Right hindlimb (tissue), 1 donor: ENCODE results near the gene FAM98C.

Source experiments
- DNase-seq: peaks from one replicate; pipeline ENCODE4 v3.0.0-alpha.2; 2018

Gene FAM98C

DNA sequence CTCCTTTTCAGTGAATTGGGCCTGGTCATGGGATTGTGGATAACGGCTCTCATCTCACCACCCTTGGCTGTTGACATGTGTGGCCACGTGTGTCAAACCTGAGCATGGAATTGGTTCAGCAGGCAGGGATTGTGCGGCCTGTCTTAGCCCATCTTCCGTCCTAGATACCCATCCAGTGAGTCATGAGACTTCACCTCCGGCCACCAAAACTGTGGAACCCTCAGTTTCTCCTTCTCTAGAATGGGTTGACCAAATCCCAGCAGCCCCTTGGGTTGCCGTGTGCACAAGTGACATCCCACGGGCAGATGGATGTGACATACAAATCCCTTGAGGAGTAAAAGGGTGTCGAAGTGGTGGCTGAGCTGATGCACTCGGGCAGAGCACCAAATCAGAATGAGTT lies 21.8 kb upstream of the FAM98C start:
- DNase-seq = no peak

DNA sequence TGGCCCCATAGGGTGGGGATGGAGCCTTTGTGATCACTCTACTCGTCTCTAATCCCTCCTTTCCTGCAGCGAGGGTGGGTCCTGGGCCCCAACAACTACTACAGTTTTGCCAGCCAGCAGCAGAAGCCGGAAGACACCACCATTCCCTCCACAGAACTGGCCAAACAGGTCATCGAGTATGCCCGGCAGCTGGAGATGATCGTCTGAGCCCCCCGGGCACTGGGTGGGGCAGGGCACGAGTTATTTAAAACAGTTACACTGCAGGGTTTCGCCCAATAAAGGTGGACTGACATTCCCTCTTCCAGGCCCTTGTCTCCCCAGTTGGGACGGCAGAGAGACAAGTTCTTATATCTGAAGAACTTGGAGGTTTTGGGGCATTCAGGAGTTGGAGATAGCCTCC lies 19.7 kb upstream of the FAM98C start:
- no peak for DNase-seq

DNA sequence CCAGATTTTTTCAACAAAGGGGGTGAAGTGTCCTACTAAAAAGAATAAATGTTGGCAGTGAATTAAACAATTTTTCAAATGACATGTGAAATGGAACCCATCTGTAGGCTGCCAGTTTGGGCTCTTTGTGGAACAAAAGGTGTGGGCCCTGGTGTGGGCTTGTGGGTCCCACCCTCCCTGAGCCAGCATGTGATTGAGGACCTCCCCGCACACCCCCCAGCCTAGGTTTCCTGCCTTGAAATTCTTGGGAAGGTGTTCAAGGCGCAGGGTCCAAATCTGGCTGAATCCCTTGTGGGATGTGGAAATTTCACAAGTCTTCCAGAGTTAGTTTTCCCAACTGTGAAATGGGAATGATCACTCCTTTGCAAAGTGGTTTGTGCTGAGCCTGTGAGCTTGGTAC lies 19.1 kb upstream of the FAM98C start:
- no peak for DNase-seq

DNA sequence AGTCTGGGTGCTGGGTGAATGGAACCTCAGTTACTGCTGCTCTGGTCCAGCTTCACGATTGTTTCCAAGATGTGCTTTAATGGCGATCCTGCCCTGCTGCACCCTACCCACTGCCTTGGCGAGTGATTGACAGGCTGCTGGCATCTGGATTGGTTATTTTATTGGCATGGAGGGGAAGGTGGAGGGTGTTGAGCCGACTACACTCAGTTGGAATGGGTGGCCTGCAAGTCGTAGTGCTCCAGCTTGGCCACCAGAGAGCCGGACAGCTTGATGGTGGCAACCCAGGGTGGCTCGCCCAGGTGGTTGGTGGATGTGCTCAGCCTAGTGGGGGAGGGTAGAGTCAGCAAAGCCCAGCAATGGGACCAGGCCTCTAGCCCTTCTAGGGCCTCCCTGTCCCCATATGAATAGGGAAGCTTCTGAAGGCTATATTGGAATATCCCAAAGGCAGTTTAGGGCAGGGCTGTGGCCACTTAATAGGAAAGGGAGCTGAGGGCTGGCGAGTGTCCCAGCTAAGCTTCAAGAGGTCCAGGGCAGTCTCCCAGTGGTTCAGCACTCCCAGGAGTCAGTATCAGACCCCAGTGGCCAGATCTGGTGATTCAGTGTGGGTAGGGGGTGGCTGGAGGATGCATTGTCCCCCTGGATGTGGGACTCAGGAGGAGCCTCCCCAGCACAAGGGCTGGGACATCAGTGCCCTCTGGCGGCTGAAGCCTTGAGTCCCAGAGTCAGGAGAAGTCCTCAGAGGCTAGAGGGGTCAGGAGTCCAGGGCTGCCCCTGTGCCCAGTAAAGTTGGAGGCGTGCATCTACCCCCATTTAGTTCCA lies 18.5 kb upstream of the FAM98C start:
- DNase-seq = peak; percentile 36

DNA sequence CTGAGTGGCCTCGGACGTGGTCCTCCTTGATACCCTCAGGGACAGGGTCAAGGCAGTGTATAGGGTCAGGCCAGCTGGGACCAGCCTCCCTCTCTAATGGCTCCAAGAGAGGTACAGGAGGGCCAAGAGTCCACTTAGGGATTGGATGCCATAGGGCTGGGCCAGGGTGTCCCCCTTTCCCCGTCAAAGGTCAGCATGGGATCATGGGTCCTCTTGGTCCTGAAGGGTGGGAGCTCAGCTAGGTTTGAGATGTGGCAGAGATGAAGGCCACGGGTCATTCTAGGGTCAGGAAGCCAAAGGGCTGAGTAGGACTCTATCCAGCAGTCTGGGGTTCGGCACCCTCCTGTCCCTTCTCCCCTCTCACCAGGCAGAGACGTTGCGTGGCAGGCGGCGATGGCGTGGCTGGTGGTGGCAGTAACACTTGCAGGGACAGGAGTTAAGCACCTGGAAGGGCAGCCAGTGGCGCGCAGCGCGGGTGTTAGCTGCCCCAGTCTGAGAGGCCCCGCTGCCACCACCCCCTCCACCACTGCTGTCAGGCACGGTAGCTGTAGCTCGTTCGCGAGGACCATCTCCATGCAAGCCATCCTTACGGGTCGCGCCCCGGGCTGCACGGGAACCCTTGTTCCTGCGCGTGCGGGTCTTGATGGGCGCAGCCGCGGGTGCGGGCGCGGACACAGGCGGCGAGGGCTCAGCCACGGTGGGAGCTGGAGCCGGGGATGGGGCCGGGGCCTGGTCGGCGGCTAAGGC lies 17.7 kb upstream of the FAM98C start:
- DNase-seq = no peak

DNA sequence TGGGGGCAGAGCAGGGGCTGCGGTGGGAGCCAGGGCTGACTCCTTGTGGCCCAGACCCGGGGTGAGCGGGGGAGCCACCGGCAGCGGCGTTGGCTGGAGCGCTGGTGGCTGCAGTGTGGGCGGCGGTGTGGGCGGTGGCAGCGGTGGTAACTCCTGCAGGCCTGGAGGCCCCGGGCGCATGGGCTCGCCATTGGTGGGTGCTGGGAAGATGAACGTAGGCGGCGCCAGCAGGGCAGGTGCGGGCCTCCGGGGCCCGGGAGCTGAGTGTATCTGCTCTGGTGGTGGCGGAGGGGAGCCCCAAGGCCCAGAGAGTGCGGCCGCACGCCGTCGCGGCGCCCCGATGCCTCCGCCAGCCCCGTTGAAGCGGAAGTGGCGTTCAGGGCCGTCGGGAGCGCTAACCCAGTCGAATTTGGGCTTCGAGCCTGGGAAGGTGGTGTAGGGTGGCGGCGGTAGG lies 17.1 kb upstream of the FAM98C start:
- peak; percentile 36 for DNase-seq

DNA sequence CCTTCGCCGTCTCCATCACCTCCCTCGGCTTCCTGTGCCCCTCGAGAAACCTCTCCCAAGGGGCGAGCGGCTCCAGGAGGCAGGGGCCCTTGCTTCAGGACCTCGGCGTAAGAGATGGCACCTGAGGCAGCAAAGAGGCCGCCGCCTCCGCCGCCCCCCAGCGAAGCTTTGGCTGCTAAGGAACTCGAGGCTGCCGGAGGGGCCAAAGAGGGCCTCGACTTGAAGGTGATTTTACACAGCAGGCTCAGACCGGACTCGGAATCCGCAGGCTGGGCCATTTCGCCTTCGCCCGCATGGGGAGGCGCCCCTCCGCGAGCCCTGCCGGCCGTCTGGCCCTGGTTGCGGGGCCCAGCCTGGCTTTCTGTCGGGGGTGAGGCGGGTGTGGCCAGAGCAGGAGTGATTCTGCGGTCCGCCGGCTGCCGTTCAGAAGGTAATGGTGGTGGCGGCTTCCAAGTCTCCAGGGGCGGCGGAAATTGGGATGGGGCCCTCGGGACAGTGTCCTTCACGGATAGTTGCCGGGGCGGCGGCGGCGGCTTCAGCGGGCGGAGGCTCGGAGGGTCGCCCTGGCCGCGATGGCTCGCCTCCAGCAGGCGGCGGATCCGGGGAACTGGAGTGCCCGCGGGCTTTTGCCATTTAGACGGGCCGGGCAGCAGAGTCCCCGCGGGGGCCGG lies 16.5 kb upstream of the FAM98C start:
- DNase-seq = peak; percentile 47

DNA sequence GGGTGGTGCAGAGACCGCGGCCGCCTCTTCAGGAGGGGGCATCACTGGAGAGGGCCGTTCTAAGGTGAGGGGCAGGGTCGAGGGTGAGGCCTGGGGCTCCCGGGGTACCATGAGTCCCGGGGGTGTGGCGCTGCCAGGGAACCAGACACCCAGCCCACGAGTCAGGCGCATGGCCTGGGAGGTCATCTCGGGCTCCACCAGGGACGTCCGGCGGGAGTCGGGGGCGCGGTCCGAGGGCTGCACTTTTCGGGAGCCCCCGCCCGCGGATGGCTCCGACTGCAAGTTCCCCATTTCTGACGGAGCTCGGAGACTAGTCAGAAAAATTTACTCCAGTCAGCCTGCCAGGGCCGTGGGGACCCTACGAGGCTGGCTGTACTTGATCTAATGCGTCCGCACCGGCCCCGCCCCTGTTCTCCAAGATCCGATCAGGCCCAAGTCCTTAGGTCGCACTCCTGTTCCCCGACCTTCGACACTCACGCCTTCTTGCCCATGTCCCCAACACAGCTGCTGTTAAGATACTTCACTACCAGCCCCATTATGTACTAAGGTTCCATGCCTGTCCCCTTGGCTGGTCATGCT lies 15.8 kb upstream of the FAM98C start:
- DNase-seq = peak; percentile 38

DNA sequence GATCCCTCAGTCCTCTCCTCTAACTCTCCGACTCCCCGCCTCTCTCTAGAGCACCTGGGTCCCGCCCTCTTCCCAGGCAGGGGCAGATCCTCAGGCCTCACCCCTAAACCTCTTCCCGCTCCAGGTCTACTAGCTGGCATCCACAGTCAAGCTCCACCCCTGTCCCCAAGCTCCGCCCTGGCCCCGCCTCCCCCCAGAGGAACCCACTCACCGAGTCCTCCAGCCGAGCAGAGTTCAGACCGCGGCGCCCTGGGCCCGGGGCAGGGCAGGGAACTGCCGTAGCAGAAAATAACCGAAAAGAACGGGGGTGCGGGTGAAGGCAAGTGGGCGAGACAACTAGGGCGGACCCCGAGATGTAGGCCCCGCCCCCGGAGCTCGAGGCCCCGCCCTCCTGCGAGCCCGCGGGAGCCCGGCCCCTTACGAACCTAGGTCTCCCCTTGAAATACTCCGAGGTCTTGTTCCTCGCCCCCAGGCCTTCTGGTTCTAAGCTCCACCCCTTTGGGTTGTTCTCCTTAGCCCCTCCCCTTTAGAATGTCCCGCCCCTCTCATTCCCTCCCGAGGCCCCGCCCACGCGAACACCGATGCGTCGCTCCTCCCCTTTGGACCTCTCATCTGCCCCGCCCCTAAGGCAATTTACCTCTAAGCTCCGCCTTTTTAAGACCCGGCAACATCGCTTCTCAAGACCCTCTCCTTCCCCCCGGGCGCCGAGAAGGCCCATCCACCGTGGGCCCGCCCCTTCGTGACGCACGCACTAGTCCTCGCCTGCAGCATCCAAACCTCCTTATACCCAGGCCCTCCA lies 15.1 kb upstream of the FAM98C start, which contains the start of gene GGN:
Gene GGN (minus strand): TSS at position 485 of the 799 bp plus-strand sequence. CDS start 773 bp downstream, outside the sequence.
- peak; percentile 72 for DNase-seq

DNA sequence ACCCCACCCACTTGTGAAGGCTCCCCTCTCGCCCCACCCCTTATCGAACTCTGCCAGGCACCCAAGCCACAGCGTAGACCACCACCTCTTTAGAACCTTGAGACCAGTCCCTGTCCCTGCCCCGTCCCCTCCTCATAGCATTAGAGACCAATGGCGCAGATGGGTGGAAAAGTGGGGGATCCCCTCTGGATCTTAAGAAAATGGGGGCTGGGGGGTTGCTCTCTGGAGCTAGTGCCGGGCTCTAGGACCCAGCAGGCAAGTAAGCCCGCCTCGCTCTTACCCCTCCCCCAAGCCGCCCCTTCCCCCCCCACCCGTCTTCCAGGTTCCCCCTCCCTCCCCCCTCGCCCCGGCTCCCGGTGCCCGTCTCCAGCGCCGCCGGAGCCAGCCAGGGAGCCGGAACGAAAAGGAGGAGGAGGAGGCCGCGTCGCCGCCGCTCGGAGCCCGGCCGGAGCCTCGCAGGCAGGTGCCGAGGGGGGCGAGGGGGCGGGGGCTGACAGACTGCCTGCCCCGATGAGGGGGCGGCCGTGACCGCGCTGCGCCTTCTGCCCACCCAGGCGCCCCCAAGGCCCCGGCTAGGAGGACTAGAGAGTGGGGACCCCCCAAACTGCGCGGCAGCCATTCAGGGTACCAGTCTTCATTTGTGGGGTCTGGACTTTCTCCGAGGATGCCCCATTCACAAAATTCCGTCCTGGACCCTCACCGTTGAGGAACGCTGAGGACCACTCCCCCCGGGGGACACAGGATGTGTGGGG lies 14.4 kb upstream of the FAM98C start, which contains the start of gene SPRED3:
Gene SPRED3 (plus strand): TSS at position 349 of the 752 bp plus-strand sequence. CDS start 1,606 bp downstream, outside the sequence.
- DNase-seq = no peak

DNA sequence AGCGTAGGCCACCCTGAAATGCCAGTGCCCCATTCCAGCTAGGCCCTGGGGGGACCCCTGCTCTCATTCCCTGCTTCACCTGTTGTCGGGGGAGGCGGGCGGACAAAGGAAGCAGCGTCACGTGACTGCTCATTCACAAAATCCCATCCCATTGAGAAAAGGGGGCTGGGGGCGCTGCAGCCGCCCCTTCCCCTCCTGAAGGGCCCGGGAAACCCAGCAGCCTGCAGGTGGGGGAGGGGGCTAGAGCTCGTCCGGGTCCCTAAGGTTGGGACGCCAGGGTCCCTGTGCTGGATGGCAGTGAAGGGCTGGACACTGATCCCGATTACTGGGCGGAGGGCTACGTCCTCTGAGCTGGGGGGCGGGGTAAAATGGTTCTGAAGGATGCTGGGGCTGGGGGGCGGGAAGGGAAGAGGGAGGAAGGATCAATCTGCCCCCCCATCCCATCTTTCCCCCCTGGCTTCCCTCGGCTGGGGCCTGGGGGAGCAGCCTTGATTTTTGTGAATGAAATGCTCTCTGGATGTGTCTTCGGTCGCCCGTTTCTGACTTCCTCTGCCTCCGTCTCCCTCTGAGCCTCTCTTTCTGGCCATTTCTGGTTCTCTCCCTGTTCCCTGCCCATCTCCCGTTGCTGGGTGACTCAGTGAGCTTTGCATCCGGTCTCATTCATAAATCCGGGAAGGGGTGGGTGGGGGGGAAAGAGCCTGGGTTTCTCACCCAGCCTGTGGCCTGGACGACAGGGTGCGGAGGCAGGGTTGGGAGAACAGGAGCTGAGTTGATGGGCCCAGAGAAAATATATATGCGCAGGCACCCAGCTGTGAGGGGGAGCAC lies 13.6 kb upstream of the FAM98C start:
- no peak for DNase-seq

DNA sequence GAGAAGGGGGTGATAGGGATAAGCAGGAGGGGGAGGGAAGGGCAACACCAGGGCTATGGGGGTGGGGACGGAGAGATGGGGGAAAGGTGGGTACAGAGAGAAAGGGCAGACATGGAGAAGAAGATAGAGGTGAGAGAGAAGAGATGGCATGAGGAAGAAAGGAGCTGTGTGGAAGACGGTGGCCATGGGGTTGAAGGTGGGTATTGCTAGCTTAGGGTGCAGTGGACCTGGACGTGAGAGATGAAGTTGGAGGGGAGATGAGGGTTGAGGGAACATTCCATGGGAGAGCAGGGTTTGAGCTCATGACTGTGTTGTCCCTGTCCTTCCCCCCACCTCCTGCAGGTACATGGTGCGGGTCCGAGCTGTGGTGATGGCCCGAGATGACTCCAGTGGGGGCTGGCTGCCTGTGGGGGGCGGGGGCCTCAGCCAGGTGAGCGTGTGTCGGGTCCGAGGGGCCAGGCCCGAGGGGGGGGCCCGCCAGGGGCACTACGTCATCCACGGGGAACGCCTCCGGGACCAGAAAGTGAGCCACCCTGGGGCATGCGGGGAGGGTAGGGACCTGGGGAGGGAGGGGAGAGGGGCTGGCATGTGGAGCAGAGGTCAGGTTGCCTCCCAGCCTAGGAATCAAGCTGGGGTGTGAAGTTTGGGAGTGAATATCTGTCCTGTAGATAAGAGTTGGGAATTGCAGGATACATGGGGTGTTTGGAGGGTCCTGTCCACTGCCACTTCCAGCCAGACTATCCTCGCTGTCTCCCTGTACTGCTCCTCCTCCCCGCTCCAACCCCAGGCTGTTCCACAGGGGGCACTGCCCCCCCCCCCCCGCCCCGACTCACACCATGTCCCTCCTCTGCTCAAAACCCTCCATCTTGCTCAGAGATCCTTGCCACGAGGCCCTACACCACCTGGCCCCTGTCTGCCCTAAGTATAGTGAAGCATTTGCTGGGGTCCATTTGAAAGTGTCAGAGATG lies 12.7 kb upstream of the FAM98C start:
- DNase-seq = no peak

DNA sequence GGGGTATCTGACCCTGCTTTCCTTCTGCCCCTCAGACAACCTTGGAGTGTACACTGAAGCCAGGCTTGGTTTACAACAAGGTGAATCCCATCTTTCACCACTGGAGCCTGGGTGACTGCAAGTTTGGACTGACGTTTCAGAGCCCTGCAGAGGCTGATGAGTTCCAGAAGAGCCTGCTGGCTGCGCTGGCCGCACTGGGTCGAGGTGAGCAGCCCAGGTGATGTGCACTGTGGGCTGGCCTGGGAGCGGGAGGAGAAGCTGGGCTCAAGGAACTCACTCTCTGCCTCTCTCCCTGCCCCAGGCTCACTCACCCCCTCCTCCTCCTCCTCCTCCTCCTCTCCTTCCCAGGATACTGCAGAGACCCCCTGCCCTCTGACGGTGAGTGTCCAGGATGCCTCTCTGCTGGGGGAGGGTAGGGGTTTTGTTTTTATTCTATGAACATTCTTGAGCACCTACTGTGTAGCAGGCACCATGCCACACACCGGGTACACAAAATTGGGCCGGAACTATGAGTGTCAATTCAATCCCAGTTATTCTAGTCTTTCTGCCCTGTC lies 10.9 kb upstream of the FAM98C start:
- DNase-seq = no peak

DNA sequence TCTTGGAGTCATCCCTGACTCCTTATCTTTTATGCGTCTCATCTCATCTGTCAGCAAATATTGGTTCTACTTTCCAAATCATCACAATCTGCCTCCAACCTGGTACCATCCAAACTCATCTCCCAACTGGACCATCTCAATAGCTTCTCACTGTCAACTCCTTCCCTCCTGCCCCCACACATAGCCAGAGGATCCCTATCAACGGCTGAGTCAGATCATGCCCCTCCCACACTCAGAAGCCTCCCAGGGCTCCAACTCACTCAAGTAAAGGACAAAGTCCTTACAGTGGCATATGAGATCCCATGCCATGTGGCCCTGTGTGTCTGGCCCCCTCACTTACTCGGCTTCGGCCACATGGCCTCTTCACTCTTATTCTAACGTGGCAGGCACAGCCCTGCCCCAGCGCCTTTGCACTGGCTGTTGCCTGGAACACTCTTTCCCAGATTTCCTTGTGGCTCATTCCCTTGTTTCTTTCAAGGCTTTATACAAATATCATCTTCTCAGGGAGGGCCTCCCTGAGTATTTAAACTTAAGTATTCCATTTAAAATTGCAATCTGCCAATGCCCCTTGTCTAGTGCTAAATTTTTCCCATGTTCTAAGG lies 10.1 kb upstream of the FAM98C start:
- no peak for DNase-seq

DNA sequence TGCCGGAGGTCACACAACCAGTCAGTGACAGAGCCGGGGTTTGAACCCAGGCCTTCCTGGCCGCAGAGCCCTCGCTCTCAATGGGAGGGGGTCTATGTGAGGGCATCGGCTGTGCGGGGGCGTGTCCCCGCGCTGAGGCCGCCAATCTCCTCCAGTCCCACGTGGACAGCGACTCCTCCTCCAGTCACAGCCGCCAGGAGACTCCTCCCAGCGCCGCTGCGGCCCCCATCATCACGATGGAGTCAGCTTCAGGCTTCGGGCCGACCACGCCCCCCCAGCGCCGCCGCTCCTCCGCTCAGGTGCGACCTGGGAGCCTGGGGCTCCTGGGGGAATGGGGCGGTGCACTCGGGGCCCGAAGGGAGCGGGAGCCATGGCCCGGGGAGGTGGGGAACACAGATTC lies 8.4 kb upstream of the FAM98C start:
- peak; percentile 39 for DNase-seq

DNA sequence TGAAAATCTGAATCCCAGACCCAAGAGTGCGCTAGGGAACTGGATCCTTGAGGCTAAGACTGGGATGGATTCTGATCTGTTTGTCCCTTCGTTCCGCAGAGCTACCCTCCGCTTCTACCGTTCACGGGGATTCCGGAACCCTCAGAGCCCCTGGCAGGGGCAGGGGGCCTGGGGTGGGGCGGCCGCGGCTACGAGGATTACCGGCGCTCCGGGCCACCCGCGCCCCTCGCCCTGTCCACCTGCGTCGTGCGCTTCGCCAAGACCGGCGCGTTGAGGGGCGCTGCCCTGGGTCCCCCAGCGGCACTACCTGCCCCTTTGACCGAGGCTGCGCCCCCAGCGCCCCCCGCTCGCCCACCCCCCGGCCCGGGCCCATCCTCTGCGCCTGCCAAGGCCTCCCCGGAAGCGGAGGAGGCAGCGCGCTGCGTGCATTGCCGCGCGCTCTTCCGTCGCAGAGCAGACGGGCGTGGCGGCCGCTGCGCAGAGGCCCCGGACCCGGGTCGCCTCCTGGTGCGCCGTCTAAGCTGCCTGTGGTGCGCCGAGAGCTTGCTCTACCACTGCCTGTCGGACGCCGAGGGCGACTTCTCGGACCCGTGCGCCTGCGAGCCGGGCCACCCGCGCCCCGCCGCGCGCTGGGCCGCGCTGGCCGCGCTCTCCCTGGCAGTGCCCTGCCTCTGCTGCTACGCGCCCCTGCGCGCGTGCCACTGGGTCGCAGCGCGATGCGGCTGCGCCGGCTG lies 7.3 kb upstream of the FAM98C start:
- DNase-seq = peak; percentile 13

DNA sequence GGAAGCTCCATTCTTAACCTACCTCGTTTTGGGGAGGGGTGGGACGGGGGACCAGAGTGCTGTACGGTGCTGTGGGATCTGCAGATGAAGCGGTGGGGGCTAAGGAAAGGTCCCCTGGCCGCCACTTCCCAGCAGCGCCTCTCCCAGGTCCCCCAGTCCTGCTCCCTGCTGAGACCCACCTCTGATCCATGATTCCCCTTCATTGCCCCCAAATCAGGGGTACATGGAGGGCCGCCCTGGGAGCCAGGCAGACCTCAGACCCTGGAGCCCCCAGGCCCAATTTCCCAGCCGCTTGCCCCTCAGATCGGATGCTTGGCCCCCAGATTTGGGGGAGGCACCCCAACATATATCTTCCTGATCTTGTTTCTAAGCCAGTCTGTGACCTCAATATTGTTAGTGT lies 3.8 kb upstream of the FAM98C start:
- no peak for DNase-seq

DNA sequence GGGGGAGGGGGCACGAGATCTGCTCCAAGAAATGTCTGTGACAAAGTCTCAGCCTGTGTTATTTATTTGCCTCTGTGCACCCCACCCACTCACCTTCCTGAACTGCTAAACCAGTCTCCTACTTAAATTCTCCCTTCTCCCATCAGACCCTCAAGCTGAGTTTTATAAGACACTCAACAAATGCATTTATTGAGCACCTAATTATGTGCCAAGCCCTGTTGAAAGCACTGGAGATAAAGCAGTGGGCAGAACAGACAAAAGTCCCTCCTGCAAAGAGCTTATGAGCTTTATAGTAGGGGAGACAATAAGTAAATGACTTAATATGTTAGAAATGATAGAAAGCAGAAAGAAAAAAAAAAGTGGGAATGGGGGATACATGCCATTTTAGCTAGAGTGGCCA lies 3.4 kb upstream of the FAM98C start:
- DNase-seq = no peak
